ENCODE results near the gene MYT1.
A peak's percentile ranks its signal among the peaks of the same experiment; 100 is the strongest.
"Not testable (repeated sequence)": the region's sequence is repeated elsewhere in the genome, so short reads cannot be mapped to it uniquely, and the experiment has no call there.

Gene MYT1

GRCh38 chr20:64234921-64235565, 70.8 kb downstream of the MYT1 start:
- not testable (repeated sequence) for DNase-seq

GRCh38 chr20:64236137-64237088, 72.2 kb downstream of the MYT1 start:
- DNase-seq, result no peak

DNA sequence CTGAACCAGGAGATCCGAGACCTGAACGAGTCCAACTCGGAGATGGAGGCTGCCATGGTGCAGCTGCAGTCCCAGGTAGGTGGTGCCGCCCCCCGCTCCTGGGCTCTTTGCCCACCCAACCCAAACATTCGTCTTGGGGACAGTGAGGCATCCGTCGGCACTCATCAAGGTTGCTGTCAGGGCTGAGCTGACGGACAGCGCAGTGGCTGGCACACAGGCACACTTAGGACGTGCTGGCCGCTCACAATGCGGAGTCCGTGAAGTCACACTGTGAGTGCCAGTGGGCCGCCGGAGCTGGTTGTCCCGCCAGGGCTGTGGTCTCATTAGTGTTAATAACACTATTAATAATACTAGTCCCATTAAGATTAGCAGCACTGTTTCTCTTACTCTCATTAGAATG, 73.1 kb downstream of the MYT1 start:
- DNase-seq, result no peak

DNA sequence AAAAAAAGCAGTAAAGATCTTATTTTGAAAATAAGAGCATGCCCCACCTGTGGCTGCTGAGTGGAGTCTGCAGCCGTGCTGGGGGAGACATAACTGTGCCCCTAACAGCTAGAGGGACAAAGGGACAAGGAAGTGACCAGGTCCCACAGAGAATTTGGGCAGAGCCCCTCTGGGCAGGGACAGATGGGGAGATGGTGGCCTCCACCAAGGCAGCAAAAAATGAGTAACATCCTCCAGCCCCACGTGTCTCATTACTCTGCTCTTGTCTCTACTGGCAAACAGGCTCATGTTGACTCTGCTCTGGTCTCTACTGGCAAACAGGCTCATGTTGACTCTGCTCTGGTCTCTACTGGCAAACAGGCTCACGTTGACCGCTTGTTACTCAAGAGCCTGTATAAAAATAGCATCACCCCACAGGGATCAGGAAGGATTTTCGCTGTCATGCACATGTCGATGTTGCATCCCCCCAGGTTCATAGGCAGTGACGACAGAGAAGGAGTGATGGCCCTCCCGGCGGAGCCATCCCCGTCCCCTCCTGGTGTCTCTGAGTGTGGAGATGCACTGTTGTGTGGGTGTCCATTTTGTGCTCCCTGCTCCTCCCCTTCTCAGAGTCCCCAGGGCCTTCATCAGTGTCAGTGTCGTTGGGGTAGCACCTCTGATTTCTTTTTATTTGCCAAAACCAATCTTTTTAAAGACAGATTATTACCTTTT, 74.0 kb downstream of the MYT1 start:
- no peak for DNase-seq

DNA sequence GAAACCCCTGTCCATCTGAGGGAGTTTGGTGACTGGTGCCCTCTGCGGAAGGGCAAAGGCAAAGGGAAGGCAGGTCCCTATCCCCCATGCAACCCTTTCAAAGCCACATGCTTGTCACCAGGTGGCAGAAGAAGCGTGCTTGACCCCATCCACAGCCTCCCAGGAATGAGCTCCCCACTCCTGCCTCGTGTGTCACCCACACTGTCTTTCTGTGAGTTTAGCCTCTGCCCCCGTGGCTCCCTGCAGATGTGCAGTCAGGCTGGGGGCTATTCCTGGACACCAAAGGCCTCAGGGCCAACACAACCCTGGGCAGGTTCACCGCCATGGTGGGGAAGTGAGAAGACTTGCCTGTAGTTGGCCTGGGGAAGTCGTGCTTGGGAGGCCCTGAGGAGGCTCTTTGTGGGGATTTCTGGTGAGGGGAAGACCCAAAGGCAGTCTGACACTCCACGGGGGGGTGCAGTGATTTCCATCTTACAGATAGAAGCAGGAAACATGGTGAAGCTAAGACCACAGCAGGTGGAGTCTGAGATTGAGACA, 74.7 kb downstream of the MYT1 start:
- no peak for DNase-seq

DNA sequence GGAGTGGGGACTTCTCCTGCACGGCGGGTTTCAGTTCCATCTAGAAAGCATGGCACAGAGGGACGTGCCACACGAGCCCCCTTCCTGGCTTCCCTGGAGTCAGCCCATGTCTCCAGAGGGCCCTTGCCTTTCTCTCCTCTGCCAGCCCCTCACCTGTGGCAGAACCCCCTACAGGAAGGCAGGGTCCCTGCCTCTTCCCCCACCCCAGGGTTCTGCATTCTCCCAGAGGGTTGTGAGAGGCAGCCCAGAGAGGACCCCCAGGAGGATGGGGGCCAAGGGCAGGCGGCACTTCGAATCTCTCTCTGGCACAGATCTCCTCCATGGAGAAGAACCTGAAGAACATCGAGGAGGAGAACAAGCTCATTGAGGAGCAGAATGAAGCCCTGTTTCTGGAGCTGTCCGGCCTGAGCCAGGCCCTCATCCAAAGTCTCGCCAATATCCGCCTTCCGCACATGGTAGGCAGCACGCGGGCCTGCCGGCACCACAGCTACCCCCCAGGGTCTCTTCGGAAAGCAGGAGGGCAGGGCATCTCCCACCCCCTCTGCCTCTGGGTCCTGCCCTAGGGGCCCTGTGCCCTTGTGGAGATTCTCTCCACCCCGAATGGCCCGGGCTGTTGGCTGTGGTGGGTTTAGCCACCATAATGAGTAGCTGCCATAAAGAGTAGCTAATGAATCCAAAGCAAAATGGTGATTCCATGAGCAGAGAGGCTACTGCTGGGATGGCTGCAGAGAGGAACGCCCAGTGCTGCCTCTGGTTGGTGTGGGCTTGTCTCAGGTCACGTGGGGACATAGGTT, 75.4 kb downstream of the MYT1 start:
- no peak for DNase-seq

DNA sequence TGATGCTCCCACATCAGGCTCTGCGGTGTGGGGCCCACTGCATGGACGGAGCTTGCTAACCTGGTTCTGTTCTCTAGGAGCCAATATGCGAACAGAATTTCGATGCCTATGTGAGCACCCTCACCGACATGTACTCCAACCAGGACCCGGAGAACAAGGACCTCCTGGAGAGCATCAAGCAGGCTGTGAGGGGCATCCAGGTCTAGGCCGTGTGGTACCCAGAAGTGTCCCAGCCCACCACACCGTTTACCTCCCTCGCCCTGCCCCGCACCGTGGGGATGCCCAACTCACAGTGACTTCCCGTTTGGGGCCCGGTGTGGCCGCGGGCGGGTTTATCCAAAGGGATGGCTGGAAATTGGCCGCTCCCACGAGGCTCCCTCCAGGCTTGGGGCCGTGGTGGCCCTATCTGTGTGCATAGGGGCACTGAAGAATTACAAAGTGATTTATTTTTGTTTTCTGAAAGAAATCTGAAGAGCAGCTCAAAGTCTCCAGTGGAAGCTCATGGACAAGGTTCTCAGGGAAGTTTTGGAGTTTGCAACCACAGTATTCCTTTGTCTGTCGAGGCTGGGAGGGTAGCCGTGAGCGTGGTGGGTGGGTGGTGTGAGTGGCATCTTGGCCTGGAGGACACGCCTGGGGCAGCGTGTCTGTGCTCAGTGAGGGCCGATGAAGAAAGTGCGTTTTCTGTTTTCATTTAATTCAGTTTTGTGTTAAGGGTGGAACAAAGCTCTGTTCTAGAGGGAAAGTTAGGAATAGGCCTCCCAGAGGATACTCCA, 76.2 kb downstream of the MYT1 start:
- DNase-seq, result no peak

DNA sequence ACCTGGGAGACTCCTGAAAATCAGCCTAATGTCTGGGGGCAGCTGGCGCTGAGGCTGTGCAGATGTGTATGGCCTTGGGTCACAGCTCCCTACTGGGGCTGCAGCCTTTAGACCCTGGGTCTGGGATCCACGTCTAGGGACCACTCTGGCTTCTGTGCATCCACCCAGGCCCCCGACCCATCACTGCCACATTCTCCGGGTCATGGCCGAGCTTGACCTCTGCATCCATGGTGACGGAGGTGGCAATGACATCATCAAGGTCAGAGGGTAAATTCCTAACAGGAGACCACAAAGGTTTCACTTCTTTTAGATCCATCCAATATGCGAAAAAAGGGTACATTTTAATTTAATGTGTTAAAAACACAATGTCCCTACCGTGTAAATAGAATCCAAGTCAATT, 76.8 kb downstream of the MYT1 start:
- no peak for DNase-seq

- DNase-seq, result no peak
Observed at GRCh38 chr20:64242003-64242796, 77.9 kb downstream of the MYT1 start.

DNA sequence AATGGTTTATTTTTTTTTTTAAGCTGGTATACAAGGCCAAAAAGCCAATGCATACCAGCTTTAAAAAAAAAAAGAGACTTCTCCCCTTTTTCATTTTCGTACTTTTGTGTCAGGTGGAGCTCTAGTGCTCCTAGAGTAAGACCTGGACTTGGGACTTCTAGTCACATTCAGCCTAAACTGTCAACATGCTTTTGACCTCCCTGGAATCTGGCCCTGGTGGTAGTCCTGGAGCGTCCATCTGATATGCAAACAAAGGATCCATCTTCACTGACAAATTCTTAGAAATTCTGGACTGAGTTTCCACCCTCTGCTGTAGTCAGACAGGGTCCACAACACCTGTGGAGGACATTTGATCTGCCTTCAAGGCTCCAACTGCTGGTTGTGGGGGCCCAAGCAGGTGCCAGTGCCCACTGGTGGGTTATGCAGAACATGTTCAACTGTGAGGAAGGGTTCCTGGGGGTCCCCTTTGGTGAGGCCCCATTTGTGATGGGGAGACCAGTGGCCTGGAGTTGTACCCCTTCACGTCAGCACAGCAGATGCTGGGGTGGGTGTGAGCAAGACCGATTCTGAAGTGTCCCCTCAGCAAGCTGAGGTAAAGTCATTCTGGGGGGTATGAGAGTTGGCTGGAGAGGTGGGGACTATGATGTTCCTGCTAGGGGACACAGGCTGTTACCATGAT, 78.7 kb downstream of the MYT1 start:
- DNase-seq, result no peak

- DNase-seq, result no peak
Observed at GRCh38 chr20:64244281-64244805, 80.1 kb downstream of the MYT1 start.

- DNase-seq, result no peak
Observed at GRCh38 chr20:64244870-64245603, 80.8 kb downstream of the MYT1 start.

DNA sequence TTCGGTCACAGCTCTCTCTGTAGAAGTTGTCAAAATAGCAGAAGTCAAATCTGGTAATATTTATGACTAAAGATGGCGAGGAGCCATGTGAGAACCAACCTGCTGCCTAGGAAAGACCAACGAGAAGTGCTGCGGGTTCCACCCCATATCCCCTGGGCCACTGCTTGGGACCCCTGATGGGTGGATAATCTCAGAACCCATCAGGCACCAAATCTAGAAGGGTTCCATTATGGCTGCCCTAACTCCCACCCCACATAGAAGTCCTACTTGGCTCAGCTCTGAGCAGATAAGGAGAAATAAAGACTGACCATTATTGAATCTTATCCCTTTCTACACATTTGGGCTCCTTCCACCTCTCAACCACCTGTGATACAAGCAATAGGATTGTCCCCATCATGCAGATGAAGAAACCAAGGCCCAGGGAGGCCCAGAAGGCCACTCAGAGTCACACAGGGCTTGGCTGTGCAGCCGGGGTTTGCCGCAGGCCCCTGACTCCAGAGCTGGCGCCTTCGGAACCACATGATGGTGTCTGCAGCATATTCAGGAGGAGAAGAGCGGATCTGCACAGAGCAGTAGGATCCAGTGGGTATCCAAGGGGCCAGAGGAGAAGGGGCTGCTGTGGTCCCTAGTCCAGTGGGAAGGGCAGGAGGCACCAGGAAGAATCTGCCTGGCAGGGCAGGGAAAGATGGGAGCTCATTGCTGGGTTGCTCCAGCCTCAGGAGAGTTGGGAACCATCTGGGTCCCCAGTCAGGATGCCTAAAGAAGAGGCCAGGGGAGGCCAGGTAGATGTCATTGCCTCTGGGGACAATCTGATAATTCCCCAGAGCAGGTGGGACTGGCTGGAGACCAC, 81.7 kb downstream of the MYT1 start:
- DNase-seq, result no peak

DNA sequence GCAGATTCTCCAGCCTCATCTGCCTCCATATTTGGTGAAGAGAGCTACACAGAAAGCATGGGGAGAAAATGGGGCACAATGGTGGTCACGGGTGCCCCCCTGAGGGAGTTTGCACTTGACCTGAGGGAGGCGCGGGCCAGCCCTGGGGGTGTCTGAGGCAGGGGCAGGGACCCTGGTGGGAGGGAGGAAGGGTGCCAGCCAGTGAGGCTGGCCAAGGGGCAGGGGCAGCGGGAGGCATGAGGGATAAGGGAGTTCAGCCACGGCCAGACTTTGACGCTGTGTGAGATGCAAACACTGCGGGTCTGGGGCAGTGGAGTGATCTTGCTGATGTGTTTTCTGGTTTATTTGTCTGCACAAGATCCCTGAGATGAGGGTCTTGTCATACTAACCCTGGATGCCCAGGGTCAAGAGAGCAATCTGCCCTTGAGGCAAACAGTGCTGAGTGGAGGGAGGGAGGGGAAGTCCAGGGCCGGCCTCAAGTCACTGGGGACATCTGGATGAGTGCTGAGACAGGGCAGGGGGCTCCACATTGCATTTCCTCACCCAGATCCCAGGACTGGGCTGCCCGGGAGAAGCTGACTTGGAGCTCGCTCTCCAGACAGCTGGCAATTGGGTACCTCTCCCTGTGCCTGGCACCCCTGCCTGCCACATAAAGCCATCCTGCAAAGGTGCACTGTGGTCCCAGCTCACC, 82.5 kb downstream of the MYT1 start:
- no peak for DNase-seq

GRCh38 chr20:64247307-64247618, 83.0 kb downstream of the MYT1 start:
- DNase-seq, result no peak

GRCh38 chr20:64247970-64248841, 84.0 kb downstream of the MYT1 start:
- peak in 1 of 2 experiments; percentile 4 for DNase-seq

GRCh38 chr20:64250027-64250426, 85.8 kb downstream of the MYT1 start:
- no peak for DNase-seq

Measured in AML-193 (cell line).